ENCODE results near the gene ARMH3.

GRCh38 chr10:101974091-101974971, 81.6 kb downstream of the ARMH3 start:
- TF ChIP-seq, protein P1, sequence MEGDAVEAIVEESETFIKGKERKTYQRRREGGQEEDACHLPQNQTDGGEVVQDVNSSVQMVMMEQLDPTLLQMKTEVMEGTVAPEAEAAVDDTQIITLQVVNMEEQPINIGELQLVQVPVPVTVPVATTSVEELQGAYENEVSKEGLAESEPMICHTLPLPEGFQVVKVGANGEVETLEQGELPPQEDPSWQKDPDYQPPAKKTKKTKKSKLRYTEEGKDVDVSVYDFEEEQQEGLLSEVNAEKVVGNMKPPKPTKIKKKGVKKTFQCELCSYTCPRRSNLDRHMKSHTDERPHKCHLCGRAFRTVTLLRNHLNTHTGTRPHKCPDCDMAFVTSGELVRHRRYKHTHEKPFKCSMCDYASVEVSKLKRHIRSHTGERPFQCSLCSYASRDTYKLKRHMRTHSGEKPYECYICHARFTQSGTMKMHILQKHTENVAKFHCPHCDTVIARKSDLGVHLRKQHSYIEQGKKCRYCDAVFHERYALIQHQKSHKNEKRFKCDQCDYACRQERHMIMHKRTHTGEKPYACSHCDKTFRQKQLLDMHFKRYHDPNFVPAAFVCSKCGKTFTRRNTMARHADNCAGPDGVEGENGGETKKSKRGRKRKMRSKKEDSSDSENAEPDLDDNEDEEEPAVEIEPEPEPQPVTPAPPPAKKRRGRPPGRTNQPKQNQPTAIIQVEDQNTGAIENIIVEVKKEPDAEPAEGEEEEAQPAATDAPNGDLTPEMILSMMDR (IDR thresholded peaks at IDR 0.05) = no peak
- no peak for TF ChIP-seq POLR2A (IDR thresholded peaks at IDR 0.05)

Measured in breast epithelium (tissue), 3 donors.